Measurements from ENCODE around the gene TRAF7. TPM values are rescaled to one million over a fixed set of nuclear protein-coding genes. Genes with fewer than 3 reads are reported as not detected.

Gene TRAF7
- total and polyA plus RNA-seq, 2 of the 8 experiments (the other 6 are each of a cell fraction or from before 2014, with no cell fraction given), result 96.8 to 148 TPM

DNA sequence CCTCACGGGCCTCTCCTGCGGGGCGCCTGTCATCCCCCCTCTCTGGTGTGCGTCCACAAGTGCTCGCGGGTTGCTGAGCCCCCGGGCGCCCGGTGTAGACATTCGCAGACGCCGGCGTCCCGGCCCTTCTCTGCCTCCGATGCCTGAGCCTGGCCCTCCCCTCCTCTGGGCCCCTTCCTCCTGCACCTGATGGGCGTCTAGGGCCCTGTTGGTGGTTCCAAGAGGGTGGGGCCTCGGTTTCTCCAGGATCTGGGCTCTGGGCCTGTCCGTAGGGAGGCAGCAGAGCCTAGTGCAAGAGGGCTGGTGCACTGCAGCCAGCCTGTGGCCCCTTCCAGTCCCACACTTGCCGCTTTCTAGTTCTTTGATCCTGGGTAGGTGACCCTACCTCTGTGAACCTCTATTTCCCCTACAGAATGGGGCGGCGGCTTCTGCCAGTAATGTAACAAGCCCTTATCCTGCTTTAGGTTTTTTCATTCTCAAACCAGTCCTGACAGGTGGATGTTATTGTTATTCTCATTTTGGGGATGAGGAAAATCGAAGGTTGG is 68.4 kb downstream of the TRAF7 start:
- no peaks in the 10 kb centered on the region for H3K27me3 ChIP-seq (replicated peaks in 1 of 4; ENCODE audit: control insufficient read depth in 3 of 4, extremely low read depth in 1 of 4, insufficient read depth in 3 of 4, low read length in 3 of 4)
- peak; percentile 7 to 12; a peak in 1 of 4 replicates for TF ChIP-seq RAD21 (IDR thresholded peaks at IDR 0.05 in 1 of 2, conservative IDR thresholded peaks at IDR 0.05 in 1 of 2; ENCODE audit: low read depth in 2 of 2, low read length in 2 of 2)
- peak; percentile 47; the same call in 1 of the 2 replicates for TF ChIP-seq PHF8 (conservative IDR thresholded peaks at IDR 0.05; ENCODE audit: low read depth, low read length)
- no peak for TF ChIP-seq POU5F1 (IDR thresholded peaks at IDR 0.05; ENCODE audit: low read depth, low read length)
- TF ChIP-seq SRF (IDR thresholded peaks at IDR 0.05; ENCODE audit: low read depth, low read length), result no peak
- H3K14ac ChIP-seq (ENCODE audit: insufficient read length), result no peak overlapping the region
- H3K4me3 ChIP-seq (ENCODE audit: extremely low read depth in 1 of 4, insufficient read depth in 2 of 4, low read depth in 3 of 4, low read length in 4 of 4), result peak overlapping the region; percentile 67 to 93 (median 80)
- peaks cover 3% of the 10 kb centered on the region; the same call in 1 of the 2 replicates for H3K79me1 ChIP-seq (ENCODE audit: low read depth, low read length)
- H2BK120ac ChIP-seq (replicated peaks; ENCODE audit: low read depth, low read length), result no peak overlapping the region
- no peaks in the 10 kb centered on the region for H3K4me1 ChIP-seq (replicated peaks in 1 of 4; ENCODE audit: control insufficient read depth in 3 of 4, insufficient read depth in 4 of 4, low read length in 3 of 4)
- peak overlapping the region; percentile 60 to 72 for H3K4me2 ChIP-seq (ENCODE audit: insufficient read depth in 1 of 2, low read depth in 2 of 2, low read length in 2 of 2)
- no peaks in the 10 kb centered on the region for H3K9me3 ChIP-seq (ENCODE audit: insufficient read depth in 2 of 2, low read depth in 1 of 2, low read length in 1 of 2)
- peak overlapping the region; percentile 77; the same call in 1 of the 2 replicates for H3K27ac ChIP-seq (ENCODE audit: low read depth, low read length)
- H2BK20ac ChIP-seq (ENCODE audit: low read length), result no peak overlapping the region
- H2AFZ ChIP-seq (ENCODE audit: low read length), result no peak overlapping the region
- CTCF ChIA-PET (ENCODE audit: partially characterized antibody), result interaction anchor here (1.0 kb wide), 1 partner anchor 29 kb away, joined by 3 read pairs; no protein-coding TSS in a partner anchor
- peak overlapping the region; percentile 80 to 91 (median 84) for H3K9ac ChIP-seq (replicated peaks in 1 of 4; ENCODE audit: extremely low read depth in 1 of 4, low read depth in 3 of 4, low read length in 3 of 4)
- POLR2A ChIA-PET (ENCODE audit: partially characterized antibody), result interaction anchor here (1.0 to 5.3 kb wide), 10 partner anchors 9 to 77 kb away, joined by 3 to 44 read pairs (median 8); partner anchors contain the start of genes BRICD5, DNASE1L2, ECI1 and PGP
- no peak overlapping the region for H3K18ac ChIP-seq (ENCODE audit: extremely low read depth, low read length)
- H3K4ac ChIP-seq (replicated peaks; ENCODE audit: insufficient read length, low read depth, low read length), result no peak overlapping the region
- H3K56ac ChIP-seq (replicated peaks; ENCODE audit: insufficient read length, low read depth, low read length), result peak overlapping the region; percentile 46
- H2BK12ac ChIP-seq (ENCODE audit: low read depth, low read length), result no peak overlapping the region
- H2BK5ac ChIP-seq (ENCODE audit: low read depth, low read length), result no peak overlapping the region
- peaks cover 3 to 29% of the 10 kb centered on the region in 2 experiments; a peak in 2 of 4 replicates for H3K79me2 ChIP-seq (ENCODE audit: control insufficient read depth in 1 of 2, insufficient read depth in 2 of 2, low read length in 2 of 2)
- H3K23me2 ChIP-seq (ENCODE audit: low read depth, low read length), result no peaks in the 10 kb centered on the region
- no peak overlapping the region for H2BK15ac ChIP-seq (ENCODE audit: low read length)
- DNase-seq (ENCODE audit: low read depth in 1 of 2, low spot score in 2 of 2), result no peak
- FAIRE-seq, result no peak
- H4K5ac ChIP-seq (ENCODE audit: insufficient read length, low read depth, low read length), result peak overlapping the region; percentile 19
- no peak overlapping the region for H3K23ac ChIP-seq (ENCODE audit: insufficient read length)
- peaks cover 7 to 11% of the 10 kb centered on the region in 2 experiments for H4K20me1 ChIP-seq (replicated peaks in 1 of 2; ENCODE audit: control insufficient read depth in 1 of 2, insufficient read depth in 2 of 2, low read length in 2 of 2)
- peak overlapping the region; percentile 90 for H4K8ac ChIP-seq (ENCODE audit: extremely low read depth, insufficient read depth, low read length)
- no peak overlapping the region for H2AK5ac ChIP-seq (ENCODE audit: low read depth, low read length)
- H3K36me3 ChIP-seq (ENCODE audit: control insufficient read depth in 2 of 4, insufficient read depth in 4 of 4, low read length in 3 of 4), result peaks cover 0 to 6% (median 0%) of the 10 kb centered on the region in 4 experiments; a peak in 1 of 8 replicates
- WGBS, 2 experiments (ENCODE audit: extremely low coverage in 1 of 2, insufficient coverage in 1 of 2, insufficient read length in 1 of 2, insufficient replicate concordance in 2 of 2, low coverage in 1 of 2, low lambda C conversion rate in 2 of 2, missing lambda C conversion rate in 1 of 2), result 15% methylated on average over 22 of the region's 22 CpGs; no CpG with 5 or more reads in 1 of the 2 experiments
- H4K91ac ChIP-seq (replicated peaks; ENCODE audit: insufficient read length, low read length), result no peak overlapping the region
